Measurements from ENCODE around the gene FOXP2. TPM values are rescaled to one million over a fixed set of nuclear protein-coding genes. Genes with fewer than 3 reads are reported as not detected.

Gene FOXP2
- total RNA-seq, 2 experiments from 2014 or later: not detected

DNA sequence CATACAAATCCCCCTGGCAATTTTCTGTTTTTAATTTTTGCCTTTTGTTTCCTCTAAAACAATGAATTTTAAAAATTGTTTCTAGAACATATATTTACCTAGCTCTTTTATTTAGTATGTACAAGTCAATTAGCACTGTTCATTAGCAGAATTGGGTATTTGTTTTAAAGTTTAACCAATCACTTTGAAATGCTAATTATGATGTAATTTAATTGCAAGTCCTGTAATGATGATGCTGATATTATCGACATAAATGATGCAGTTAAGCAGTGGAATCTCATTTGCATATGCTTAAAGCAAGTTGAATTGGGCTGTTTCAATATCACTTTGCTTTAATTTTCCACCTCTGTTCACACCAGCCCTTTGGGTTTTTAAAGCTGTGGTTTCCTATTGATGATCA is 2.7 kb downstream of the FOXP2 start:
- Mint-ChIP-seq H3K36me3 (ENCODE audit: low read depth) (no peaks in the 10 kb centered on the region), H3K4me3 (no peak overlapping the region), H3K27me3 (no peaks in the 10 kb centered on the region), H3K27ac (no peak overlapping the region), H3K4me1 (ENCODE audit: low read depth) (no peaks in the 10 kb centered on the region), H3K9me3 (no peaks in the 10 kb centered on the region)
- TF ChIP-seq, protein P1, sequence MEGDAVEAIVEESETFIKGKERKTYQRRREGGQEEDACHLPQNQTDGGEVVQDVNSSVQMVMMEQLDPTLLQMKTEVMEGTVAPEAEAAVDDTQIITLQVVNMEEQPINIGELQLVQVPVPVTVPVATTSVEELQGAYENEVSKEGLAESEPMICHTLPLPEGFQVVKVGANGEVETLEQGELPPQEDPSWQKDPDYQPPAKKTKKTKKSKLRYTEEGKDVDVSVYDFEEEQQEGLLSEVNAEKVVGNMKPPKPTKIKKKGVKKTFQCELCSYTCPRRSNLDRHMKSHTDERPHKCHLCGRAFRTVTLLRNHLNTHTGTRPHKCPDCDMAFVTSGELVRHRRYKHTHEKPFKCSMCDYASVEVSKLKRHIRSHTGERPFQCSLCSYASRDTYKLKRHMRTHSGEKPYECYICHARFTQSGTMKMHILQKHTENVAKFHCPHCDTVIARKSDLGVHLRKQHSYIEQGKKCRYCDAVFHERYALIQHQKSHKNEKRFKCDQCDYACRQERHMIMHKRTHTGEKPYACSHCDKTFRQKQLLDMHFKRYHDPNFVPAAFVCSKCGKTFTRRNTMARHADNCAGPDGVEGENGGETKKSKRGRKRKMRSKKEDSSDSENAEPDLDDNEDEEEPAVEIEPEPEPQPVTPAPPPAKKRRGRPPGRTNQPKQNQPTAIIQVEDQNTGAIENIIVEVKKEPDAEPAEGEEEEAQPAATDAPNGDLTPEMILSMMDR (IDR thresholded peaks at IDR 0.05): no peak
- intact Hi-C loops (cut with DNase I, micrococcal nuclease): no loop called here
- no peaks in the 10 kb centered on the region for H3K36me3 ChIP-seq (ENCODE audit: insufficient read depth, low read length)
- no peaks in the 10 kb centered on the region for H3K4me1 ChIP-seq (ENCODE audit: insufficient read depth, low read length)
- H3K27me3 ChIP-seq (ENCODE audit: control insufficient read depth in 1 of 2, insufficient read depth in 2 of 2, low read length in 2 of 2): no peaks in the 10 kb centered on the region
- no peak for ATAC-seq (ENCODE audit: poor library complexity)
- H3K4me3 ChIP-seq (ENCODE audit: low read length): no peak overlapping the region
- ChIA-PET CTCF (no interaction called here), POLR2A (no interaction called here)
- H3K9me3 ChIP-seq (ENCODE audit: control insufficient read depth in 1 of 2, insufficient read depth in 1 of 2, low read length in 2 of 2): no peaks in the 10 kb centered on the region
- H3K27ac ChIP-seq (ENCODE audit: low read depth in 1 of 2, low read length in 2 of 2): no peak overlapping the region
- DNase-seq: no peak

DNA sequence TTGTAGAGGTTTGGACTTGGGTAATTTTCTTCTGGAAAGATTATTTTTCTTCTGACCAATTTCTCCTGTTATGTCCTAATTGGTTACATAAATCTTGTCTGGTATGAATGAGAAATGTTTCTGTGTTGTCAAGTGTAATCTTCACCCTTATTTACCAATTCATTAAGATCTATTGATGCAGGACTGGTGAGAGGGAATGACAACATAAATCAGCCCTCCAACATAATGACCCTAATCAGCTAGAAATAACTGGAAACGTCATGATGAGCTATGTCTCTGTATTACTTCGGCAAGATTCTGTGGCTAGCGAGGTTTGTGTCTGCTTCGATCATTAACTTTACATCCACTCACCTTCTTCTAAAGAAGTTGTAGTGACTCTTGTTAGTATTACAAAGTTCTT is 3.5 kb downstream of the FOXP2 start:
- H3K27ac Mint-ChIP-seq: no peak overlapping the region
- ChIA-PET POLR2A (no interaction called here), CTCF (no interaction called here)
- no peaks in the 10 kb centered on the region for H3K4me1 Mint-ChIP-seq (ENCODE audit: low read depth)
- Histone ChIP-seq H3K27me3 (ENCODE audit: control insufficient read depth in 1 of 2, insufficient read depth in 2 of 2, low read length in 2 of 2) (no peaks in the 10 kb centered on the region), H3K4me1 (ENCODE audit: insufficient read depth, low read length) (no peaks in the 10 kb centered on the region), H3K36me3 (ENCODE audit: insufficient read depth, low read length) (no peaks in the 10 kb centered on the region), H3K9me3 (ENCODE audit: control insufficient read depth in 1 of 2, insufficient read depth in 1 of 2, low read length in 2 of 2) (no peaks in the 10 kb centered on the region), H3K4me3 (ENCODE audit: low read length) (no peak overlapping the region), H3K27ac (ENCODE audit: low read depth in 1 of 2, low read length in 2 of 2) (no peak overlapping the region)
- no peak for DNase-seq
- H3K27me3 Mint-ChIP-seq: no peaks in the 10 kb centered on the region
- H3K4me3 Mint-ChIP-seq: no peak overlapping the region
- no peak for ATAC-seq (ENCODE audit: poor library complexity)
- intact Hi-C loops (cut with DNase I, micrococcal nuclease): no loop called here
- TF ChIP-seq, protein P1 (IDR thresholded peaks at IDR 0.05): no peak
- H3K36me3 Mint-ChIP-seq (ENCODE audit: low read depth): no peaks in the 10 kb centered on the region
- H3K9me3 Mint-ChIP-seq: no peaks in the 10 kb centered on the region

DNA sequence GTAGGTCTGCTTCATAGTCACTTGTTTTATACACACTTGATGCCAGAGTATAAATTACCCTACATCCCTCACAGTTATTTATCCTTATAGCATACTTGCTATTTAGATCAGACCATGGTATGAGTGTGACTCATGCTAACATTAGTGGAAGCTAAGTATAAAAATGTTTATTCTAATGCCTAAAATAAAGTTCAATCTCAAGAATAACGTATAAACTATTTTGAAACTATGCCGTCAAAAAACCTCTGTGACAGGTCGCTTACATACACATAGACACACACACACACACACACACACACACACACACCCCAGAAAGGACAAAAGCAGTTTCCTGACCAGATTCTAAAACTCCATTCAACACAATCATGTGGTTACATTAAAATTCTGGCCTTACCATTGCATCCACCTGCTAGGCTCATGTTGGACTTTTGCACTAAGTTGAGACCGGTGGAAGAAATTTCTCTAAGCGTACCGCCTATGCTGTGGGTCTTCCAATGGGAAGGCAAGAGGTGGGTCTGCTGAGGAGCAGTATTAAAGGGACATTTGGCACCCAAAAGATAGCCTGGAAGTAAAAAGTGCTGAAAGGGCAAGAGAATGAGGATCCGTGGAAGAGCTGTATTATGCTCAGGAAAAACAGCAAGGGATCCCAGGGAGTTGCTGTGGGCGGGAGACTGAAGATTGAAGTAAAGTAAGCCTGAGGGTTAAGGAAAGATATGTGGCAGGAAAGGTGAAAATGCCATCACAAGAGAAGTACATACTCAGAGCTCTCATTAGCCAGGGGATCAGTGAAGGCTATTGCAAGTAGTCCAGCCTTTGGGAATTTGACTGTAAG is 5.0 kb downstream of the FOXP2 start:
- H3K27ac Mint-ChIP-seq: no peak overlapping the region
- no peak for ATAC-seq (ENCODE audit: poor library complexity)
- CTCF ChIA-PET: no interaction called here

More for the DNA sequence above, 5.0 kb downstream of the FOXP2 start:
- Histone ChIP-seq H3K27me3 (ENCODE audit: control insufficient read depth in 1 of 2, insufficient read depth in 2 of 2, low read length in 2 of 2) (no peaks in the 10 kb centered on the region), H3K9me3 (ENCODE audit: control insufficient read depth in 1 of 2, insufficient read depth in 1 of 2, low read length in 2 of 2) (no peaks in the 10 kb centered on the region), H3K4me1 (ENCODE audit: insufficient read depth, low read length) (no peaks in the 10 kb centered on the region), H3K27ac (ENCODE audit: low read depth in 1 of 2, low read length in 2 of 2) (no peak overlapping the region), H3K36me3 (ENCODE audit: insufficient read depth, low read length) (no peaks in the 10 kb centered on the region), H3K4me3 (ENCODE audit: low read length) (no peak overlapping the region)
- TF ChIP-seq, protein P1 (IDR thresholded peaks at IDR 0.05): no peak
- Mint-ChIP-seq H3K36me3 (ENCODE audit: low read depth) (no peaks in the 10 kb centered on the region), H3K4me3 (no peak overlapping the region), H3K4me1 (ENCODE audit: low read depth) (no peaks in the 10 kb centered on the region), H3K27me3 (no peaks in the 10 kb centered on the region), H3K9me3 (no peaks in the 10 kb centered on the region)
- no peak for DNase-seq
- intact Hi-C loops (cut with DNase I, micrococcal nuclease): no loop called here
- POLR2A ChIA-PET: no interaction called here

Data from CD4-positive, alpha-beta T cell (primary cell).